ENCODE measurements around the gene PTGIS.

DNA sequence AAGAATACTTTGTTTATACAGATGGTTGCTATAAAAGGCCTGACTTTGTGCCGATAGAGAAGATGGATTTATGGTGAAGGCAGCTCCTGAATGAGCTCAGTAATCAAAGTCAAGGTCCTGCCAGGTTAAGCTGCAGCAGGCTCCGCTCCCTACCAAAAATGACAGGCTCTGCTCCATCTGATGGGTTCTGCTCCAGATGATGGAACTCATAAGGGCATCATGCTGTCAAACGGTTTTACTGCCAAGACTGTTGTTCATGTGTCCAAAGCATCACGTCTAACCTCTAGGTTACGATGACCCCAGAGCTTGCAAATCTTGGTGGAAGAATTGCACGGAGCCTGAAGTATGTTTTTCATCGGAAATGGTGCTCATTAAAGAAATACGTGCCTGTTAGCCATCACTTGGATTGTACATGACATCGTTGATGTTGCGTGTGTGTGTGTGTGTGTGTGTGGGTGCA is 19.2 kb upstream of the PTGIS start:
- TF ChIP-seq POLR2A (IDR thresholded peaks at IDR 0.05) (no peak), POLR2AphosphoS5 (IDR thresholded peaks at IDR 0.05) (no peak)
- TF ChIP-seq, protein P1, sequence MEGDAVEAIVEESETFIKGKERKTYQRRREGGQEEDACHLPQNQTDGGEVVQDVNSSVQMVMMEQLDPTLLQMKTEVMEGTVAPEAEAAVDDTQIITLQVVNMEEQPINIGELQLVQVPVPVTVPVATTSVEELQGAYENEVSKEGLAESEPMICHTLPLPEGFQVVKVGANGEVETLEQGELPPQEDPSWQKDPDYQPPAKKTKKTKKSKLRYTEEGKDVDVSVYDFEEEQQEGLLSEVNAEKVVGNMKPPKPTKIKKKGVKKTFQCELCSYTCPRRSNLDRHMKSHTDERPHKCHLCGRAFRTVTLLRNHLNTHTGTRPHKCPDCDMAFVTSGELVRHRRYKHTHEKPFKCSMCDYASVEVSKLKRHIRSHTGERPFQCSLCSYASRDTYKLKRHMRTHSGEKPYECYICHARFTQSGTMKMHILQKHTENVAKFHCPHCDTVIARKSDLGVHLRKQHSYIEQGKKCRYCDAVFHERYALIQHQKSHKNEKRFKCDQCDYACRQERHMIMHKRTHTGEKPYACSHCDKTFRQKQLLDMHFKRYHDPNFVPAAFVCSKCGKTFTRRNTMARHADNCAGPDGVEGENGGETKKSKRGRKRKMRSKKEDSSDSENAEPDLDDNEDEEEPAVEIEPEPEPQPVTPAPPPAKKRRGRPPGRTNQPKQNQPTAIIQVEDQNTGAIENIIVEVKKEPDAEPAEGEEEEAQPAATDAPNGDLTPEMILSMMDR (IDR thresholded peaks at IDR 0.05 in 8 of 11, conservative IDR thresholded peaks at IDR 0.05 in 3 of 11), result no peak
